Activated naive CD8-positive, alpha-beta T cell treated with anti-CD3 and anti-CD28 coated beads for 36 hours (primary cell): Measurements from ENCODE around the gene CCDC69. TPM values are rescaled to one million over a fixed set of nuclear protein-coding genes. Genes with fewer than 3 reads are reported as not detected.
A peak's percentile ranks its signal among the peaks of the same experiment; 100 is the strongest.

ENCODE experiments used
- DNase-seq: peaks from one replicate; pipeline ENCODE4 v3.0.0; 2021
- H3K27ac Mint-ChIP-seq: one replicate; pipeline ENCODE4 v1.8.0; 2022; ENCODE audit warnings: mild to moderate bottlenecking, moderate library complexity, mixed read lengths
- H3K27me3 Mint-ChIP-seq: one replicate; pipeline ENCODE4 v1.8.0; 2022; ENCODE audit warnings: mild to moderate bottlenecking, mixed read lengths
- H3K36me3 Mint-ChIP-seq: one replicate; pipeline ENCODE4 v1.8.0; 2021; ENCODE audit warnings: mild to moderate bottlenecking, mixed read lengths
- H3K4me1 Mint-ChIP-seq: one replicate; pipeline ENCODE4 v1.8.0; 2021; ENCODE audit warnings: mixed read lengths
- H3K4me3 Mint-ChIP-seq: one replicate; pipeline ENCODE4 v1.8.0; 2022; ENCODE audit warnings: mild to moderate bottlenecking, moderate library complexity, mixed read lengths
- H3K9me3 Mint-ChIP-seq: one replicate; pipeline ENCODE4 v1.8.0; 2022; ENCODE audit warnings: mixed read lengths
- total RNA-seq, 2 experiments: library from RNA; stranded (reverse); gene quantifications; one replicate each; pipeline ENCODE4 v1.2.3, GENCODE V29; 2021

The CCDC69 gene
- total RNA-seq, 2 experiments from 2014 or later = 27.5 to 29.6 TPM

DNA sequence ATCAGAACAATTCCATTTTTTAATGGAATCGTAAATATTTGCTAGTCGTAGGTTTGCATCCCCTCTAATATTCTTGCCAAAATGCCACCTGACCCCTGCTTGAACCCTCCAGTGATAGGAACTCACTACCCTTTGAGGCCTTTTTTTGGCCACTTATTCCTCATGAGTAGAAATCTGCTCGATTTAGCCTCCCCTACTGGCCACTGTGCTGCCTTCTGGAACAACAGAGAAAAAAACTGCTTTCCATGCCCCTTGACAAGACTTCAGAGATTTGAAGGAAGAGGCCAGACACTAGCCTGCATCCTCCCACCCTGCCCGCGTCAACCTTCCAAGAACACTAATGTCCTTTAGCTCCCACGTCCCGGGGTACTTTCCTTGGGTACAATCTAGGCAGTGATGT lies 4.1 kb downstream of the CCDC69 start:
- peak overlapping the region; percentile 84 for H3K27ac Mint-ChIP-seq
- H3K27me3 Mint-ChIP-seq = no peaks in the 10 kb centered on the region
- H3K4me3 Mint-ChIP-seq = no peak overlapping the region
- peaks cover 84% of the 10 kb centered on the region for H3K4me1 Mint-ChIP-seq
- DNase-seq = no peak
- H3K9me3 Mint-ChIP-seq = no peaks in the 10 kb centered on the region
- H3K36me3 Mint-ChIP-seq = peaks cover 59% of the 10 kb centered on the region

DNA sequence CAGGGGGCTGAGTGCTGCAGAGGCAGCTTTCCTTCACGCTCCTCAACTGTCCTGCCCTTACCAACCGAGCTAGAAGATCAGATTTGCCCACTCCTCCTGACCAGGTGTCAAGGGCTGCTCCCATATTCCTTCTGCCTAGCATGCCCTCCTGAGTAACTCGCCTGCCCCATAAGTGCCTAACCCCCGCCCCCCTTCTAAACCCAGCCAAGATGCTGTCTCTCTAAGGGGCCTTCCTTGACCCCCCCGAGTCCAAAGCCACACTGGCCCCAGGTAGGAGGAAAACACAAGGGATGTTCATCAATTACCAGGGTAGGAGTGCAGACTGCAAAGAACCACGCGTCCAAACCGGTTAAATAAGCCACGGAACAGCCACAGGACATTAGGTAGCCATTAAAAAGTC lies 4.8 kb downstream of the CCDC69 start:
- no peaks in the 10 kb centered on the region for H3K9me3 Mint-ChIP-seq
- peak overlapping the region; percentile 35 for H3K4me3 Mint-ChIP-seq
- peak overlapping the region; percentile 70 for H3K27ac Mint-ChIP-seq
- H3K36me3 Mint-ChIP-seq = peaks cover 64% of the 10 kb centered on the region
- DNase-seq = no peak
- H3K27me3 Mint-ChIP-seq = no peaks in the 10 kb centered on the region
- peaks cover 84% of the 10 kb centered on the region for H3K4me1 Mint-ChIP-seq

DNA sequence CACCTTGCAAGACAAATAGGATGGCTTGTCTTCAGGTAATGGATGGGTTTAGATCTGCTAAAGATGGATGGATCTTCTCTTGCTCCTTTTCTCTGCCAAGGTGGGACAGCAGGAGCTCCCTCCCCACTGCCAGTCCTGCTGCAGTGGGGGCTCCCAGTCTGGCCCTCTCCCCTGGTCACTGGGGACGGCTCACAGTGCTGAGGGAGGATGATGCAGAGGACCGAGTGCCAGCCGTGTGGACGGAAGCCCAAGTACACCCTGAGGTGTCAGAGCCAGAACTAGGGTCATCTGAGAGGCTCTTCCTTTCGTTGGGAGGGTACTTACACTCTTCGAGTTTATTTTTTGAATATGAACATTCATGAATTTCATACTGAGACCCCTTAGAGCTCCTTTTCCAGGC lies 5.7 kb downstream of the CCDC69 start:
- DNase-seq = no peak
- Mint-ChIP-seq H3K27ac (peak overlapping the region; percentile 82), H3K27me3 (no peaks in the 10 kb centered on the region), H3K4me1 (peaks cover 90% of the 10 kb centered on the region), H3K36me3 (peaks cover 67% of the 10 kb centered on the region), H3K4me3 (peak overlapping the region; percentile 44), H3K9me3 (no peaks in the 10 kb centered on the region)

DNA sequence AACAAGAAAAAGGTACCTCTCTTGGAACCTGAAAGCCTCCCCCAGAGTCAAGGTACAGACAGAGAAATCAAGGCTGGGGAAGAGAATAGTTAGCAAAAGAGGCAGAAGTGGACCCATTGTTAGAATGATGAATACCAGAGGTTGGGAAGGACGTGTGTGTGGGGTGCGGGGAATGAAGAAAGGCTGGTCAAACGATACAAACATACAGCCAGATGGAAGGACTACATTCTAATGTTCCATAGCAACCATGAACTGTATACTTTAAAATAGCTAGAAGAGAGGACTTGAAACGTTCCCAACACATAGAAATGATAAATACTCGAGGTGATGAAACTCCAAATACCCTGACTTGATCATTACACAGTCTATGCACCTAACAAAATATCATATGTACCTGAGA lies 7.1 kb downstream of the CCDC69 start:
- Mint-ChIP-seq H3K36me3 (peaks cover 69% of the 10 kb centered on the region), H3K4me3 (no peak overlapping the region), H3K27me3 (no peaks in the 10 kb centered on the region)

DNA sequence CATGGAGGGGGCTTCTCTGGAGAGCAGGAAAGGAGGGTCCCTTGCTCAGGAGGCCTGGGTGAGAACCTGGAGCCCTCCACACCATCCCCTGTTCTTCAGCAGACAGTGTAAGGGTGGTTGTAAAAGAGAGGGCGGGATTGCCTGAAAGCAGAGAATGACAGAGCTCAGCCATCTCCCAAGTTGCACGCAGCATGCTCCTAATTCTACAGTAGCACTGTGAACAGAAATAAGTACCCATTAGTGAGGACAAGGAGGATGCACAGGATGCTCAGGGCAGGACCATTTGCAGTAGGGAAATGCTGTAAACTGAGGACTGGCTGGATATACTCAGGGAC lies 8.4 kb downstream of the CCDC69 start:
- Mint-ChIP-seq H3K27ac (peak overlapping the region; percentile 95), H3K4me1 (peaks cover 85% of the 10 kb centered on the region), H3K9me3 (no peaks in the 10 kb centered on the region), H3K27me3 (no peaks in the 10 kb centered on the region), H3K4me3 (peak overlapping the region; percentile 93), H3K36me3 (peaks cover 58% of the 10 kb centered on the region)
- DNase-seq = no peak

More for the DNA sequence above, 7.1 kb downstream of the CCDC69 start:
- H3K27ac Mint-ChIP-seq = peak overlapping the region; percentile 61
- H3K9me3 Mint-ChIP-seq = no peaks in the 10 kb centered on the region
- DNase-seq = no peak
- peaks cover 84% of the 10 kb centered on the region for H3K4me1 Mint-ChIP-seq

DNA sequence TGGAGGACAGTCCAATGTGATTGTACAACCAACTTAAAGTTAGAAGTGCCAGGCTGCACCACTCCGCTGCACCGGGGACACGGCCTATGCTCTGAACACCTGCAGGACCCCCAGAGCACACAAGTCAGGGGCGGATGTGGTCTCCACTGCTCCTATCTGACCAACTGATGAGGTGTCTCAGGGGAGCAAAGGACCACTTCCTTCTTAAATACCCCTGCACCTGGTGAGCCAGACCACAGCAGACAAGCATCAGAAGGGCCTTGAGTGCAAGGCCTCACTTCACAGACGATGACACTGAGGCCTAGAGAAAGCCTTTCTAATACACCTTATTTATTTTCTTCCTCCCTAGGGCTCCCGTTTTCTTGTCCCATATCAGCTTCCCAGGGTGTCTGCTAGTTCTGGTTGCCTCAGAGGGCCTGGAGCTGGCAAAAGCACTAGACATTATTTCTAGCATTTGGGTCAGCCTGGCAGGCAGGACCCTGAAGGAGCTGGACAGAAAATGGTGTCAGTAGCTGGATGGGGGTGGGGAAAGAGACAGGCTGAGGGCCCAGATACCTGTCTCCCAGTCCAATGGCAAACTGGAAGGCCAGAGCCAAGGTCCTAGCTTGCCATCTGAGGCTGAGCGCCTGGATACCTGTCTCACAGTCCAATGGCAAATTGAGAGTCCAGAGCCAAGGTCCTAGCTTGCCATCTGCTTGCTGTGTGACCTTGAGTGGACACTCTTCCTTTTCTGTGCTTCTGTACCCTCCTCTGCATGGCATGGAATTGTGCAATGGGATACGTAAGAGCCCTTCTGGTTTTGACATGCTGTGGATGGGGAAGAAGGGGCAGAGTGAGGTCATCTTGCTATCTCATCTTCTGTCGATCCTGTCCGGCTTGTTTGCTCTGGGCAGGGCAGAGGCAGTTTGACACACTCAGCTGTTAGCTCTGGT lies 9.0 kb downstream of the CCDC69 start:
- peak; percentile 47 for DNase-seq
- Mint-ChIP-seq H3K9me3 (no peaks in the 10 kb centered on the region), H3K36me3 (peaks cover 53% of the 10 kb centered on the region), H3K27ac (peak overlapping the region; percentile 95), H3K4me3 (peak overlapping the region; percentile 93), H3K27me3 (no peaks in the 10 kb centered on the region), H3K4me1 (peaks cover 82% of the 10 kb centered on the region)

DNA sequence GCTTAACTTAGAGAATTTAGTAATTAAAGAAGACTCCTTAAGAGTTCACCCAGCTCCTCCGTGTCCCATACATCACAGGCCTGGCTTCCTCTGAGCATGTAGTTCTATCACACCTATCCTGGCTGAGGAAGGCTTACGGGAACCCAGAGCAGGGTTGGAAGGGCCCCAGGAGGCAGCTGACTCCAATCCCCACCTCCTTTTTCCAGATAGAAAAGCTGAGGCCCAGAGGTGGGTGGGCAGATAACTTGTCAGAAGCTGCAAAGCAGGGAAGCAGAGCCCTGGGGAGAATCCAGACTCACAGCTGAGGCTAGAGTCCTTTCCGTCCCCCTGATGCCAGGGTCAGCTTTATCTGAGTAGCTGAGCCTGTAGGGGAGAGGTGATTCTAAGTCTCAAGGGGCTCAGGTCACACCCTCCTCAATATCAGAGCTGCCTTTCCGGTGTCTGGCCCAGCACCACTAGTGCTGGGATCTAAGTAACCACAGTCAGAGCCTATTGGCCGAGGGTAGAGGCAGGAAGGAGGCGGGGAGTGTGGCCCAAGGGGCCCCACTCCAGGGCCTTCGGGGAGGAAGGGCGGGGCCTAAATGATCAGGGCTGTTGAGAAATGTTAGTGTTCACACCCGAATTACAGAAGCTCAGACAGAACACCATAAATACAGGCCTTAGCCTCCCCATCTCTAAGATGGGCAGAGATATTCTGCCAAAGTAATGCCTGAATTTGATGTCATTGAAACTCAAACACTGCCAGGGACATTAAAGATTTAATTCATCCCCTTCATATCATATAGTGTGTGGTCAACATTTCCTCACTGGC lies 9.9 kb downstream of the CCDC69 start:
- no peaks in the 10 kb centered on the region for H3K9me3 Mint-ChIP-seq
- no peaks in the 10 kb centered on the region for H3K27me3 Mint-ChIP-seq
- peak overlapping the region; percentile 95 for H3K27ac Mint-ChIP-seq
- H3K4me1 Mint-ChIP-seq = peaks cover 84% of the 10 kb centered on the region
- peak overlapping the region; percentile 93 for H3K4me3 Mint-ChIP-seq
- peak; percentile 86 for DNase-seq
- H3K36me3 Mint-ChIP-seq = peaks cover 53% of the 10 kb centered on the region

DNA sequence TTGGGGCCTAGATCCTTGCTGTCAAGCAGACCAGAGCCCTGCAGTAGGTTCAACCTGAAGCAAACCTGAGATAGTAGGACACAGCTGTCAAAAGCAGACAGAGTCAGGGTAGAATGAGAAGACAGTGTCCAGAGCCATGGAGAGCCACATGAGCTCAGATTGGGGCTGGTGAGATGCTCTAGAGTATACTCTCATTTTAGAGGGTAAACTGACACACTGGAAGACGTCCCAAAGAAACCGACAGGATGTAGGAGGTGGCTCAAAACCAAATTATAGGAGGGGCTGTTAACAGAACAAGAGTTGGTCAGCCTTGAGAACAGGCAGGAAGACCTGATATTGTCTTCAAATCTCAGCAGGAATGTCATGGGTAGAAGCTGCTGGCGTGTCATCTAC lies 11.5 kb downstream of the CCDC69 start:
- H3K4me1 Mint-ChIP-seq = peaks cover 83% of the 10 kb centered on the region
- no peaks in the 10 kb centered on the region for H3K27me3 Mint-ChIP-seq
- H3K9me3 Mint-ChIP-seq = no peaks in the 10 kb centered on the region
- H3K4me3 Mint-ChIP-seq = peak overlapping the region; percentile 93
- H3K36me3 Mint-ChIP-seq = peaks cover 55% of the 10 kb centered on the region
- H3K27ac Mint-ChIP-seq = peak overlapping the region; percentile 95
- no peak for DNase-seq

DNA sequence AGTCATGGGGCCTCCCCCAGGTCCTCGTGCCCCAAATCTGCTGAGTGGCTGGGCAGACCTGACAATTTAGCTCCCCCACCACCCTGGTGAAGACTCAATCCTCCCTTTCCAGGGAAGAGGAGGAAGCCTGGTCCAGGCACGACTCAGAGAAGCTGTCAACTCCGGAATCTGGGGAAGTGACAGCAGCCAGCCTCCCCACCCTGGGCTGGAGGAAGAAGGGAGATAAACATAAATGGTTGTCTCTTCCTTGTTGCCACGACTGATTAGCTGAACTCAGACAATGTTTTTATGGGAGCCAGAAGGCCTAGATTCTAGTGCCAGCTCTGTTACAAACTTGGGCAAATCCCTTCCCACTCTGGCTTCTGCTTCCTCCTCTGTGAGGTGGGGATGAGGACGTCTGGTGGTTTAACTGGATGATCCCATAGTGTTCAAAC lies 15.4 kb downstream of the CCDC69 start:
- H3K4me3 Mint-ChIP-seq = peak overlapping the region; percentile 32
- H3K36me3 Mint-ChIP-seq = peaks cover 31% of the 10 kb centered on the region
- peak overlapping the region; percentile 92 for H3K27ac Mint-ChIP-seq
- DNase-seq = no peak
- no peaks in the 10 kb centered on the region for H3K27me3 Mint-ChIP-seq
- no peaks in the 10 kb centered on the region for H3K9me3 Mint-ChIP-seq
- peaks cover 77% of the 10 kb centered on the region for H3K4me1 Mint-ChIP-seq

DNA sequence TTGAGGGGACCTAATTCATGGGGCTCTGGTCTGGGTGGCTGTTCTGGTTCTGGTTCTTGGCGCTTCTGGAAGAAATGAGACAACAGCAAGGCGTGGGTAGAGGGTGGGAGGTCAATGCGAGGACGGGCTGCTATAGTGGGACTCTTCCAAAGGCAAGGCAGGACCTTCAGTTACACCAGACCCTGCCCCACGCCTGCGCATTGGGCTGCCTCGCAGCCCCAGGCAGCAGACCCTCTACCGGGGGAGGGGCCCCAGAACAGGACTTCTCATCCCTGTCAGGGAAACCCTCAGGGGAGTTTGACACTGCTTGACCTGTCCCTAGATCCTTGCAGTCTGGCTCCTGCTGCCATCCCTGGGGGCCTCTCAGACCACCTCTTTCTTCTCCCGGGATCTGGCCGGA lies 18.5 kb downstream of the CCDC69 start:
- Mint-ChIP-seq H3K27ac (peak overlapping the region; percentile 64), H3K9me3 (no peaks in the 10 kb centered on the region), H3K4me3 (no peak overlapping the region), H3K36me3 (peaks cover 40% of the 10 kb centered on the region), H3K4me1 (peaks cover 68% of the 10 kb centered on the region), H3K27me3 (no peaks in the 10 kb centered on the region)
- no peak for DNase-seq

DNA sequence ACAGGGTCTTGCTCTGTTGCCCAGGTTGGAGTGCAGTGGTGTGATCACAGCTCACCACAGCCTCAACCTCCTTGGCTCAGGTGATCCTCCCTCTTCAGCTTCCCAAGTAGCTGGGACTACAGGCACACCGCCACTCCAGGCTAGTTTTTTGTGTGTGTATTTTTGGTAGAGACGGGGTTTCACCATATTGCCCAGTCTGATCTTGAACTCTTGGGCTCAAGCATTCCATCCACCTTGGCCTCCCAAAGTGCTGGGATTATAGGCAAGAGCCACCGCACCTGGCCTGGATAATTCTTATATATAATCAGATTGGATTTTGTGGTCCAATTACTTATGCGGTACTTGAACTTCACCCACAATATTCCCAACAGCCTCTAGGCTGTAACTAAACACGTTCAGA lies 19.8 kb downstream of the CCDC69 start:
- H3K9me3 Mint-ChIP-seq = no peaks in the 10 kb centered on the region
- DNase-seq = no peak
- peaks cover 60% of the 10 kb centered on the region for H3K4me1 Mint-ChIP-seq
- H3K27ac Mint-ChIP-seq = no peak overlapping the region
- no peaks in the 10 kb centered on the region for H3K27me3 Mint-ChIP-seq
- no peak overlapping the region for H3K4me3 Mint-ChIP-seq
- H3K36me3 Mint-ChIP-seq = peaks cover 36% of the 10 kb centered on the region

DNA sequence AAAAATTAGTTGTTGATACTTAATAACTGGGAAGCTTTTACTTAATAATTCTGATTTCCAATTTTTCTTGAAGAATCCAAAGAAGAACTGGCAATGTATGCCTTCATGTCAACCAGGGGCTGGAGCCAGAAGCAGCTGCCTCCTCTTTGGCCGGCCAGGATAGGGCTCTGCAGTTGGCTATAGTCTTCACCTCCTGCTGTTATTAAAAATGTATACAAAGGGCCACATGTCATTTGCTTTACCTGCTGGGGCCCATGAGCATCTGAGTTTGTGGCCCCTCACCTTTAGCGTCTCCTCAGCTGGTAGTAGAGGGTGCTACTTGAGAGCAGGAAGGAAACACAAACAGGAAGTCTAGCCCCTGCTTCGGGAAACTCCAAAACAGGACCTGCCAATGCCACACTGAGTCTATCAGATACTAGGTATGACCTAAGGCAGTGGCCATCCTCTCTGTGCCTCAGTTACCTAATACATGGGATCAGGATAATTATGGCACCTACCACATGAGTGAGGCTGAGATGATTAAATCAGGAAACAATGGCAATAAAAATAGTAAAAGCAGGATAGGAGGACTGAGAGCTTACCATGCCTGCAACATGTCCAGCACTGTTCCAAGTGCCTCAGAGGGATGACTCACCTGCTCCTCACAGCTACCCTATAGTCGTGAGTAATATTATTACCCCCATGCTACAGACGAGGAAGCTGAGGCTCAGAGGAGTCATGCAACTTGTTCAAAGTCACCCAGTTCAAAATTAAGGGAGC lies 21.3 kb downstream of the CCDC69 start:
- Mint-ChIP-seq H3K9me3 (no peaks in the 10 kb centered on the region), H3K27ac (peak overlapping the region; percentile 90), H3K4me3 (peak overlapping the region; percentile 45), H3K36me3 (peaks cover 29% of the 10 kb centered on the region), H3K4me1 (peaks cover 56% of the 10 kb centered on the region), H3K27me3 (no peaks in the 10 kb centered on the region)
- peak; percentile 52 for DNase-seq

DNA sequence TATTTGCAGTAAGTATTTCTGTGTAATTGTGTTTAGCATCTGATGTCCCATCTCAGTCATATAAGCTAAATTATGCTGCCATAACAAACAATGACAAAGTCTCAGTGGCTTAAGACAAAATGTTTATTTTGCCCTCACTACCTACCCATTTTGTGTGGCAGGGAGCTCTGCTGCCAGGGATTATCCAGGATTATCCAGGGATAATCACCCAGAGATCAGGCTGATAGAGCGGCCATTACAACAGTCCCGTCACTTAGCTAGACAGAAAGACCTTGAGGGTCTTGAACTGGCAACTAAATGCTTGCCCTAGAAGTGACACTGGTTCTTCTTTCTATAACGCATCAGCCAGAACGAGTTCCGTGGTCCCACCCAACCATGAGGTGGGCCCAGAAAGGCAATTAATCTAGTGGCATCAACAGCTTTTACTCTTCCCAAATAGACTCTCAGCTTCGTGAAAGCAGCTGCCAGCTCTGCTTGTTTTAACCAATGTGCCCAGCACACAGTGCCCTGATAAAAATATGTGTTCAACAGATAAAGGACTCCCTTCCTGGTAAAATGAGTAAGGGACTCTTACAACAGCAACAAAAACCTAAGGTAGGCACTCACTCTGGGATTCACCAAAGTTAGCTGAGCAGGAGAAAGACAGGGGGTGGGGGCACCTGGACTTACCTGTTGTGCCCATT lies 22.8 kb downstream of the CCDC69 start:
- peaks cover 62% of the 10 kb centered on the region for H3K4me1 Mint-ChIP-seq
- peaks cover 41% of the 10 kb centered on the region for H3K36me3 Mint-ChIP-seq
- H3K9me3 Mint-ChIP-seq = no peaks in the 10 kb centered on the region
- H3K27me3 Mint-ChIP-seq = no peaks in the 10 kb centered on the region
- DNase-seq = no peak
- peak overlapping the region; percentile 26 for H3K27ac Mint-ChIP-seq
- no peak overlapping the region for H3K4me3 Mint-ChIP-seq

DNA sequence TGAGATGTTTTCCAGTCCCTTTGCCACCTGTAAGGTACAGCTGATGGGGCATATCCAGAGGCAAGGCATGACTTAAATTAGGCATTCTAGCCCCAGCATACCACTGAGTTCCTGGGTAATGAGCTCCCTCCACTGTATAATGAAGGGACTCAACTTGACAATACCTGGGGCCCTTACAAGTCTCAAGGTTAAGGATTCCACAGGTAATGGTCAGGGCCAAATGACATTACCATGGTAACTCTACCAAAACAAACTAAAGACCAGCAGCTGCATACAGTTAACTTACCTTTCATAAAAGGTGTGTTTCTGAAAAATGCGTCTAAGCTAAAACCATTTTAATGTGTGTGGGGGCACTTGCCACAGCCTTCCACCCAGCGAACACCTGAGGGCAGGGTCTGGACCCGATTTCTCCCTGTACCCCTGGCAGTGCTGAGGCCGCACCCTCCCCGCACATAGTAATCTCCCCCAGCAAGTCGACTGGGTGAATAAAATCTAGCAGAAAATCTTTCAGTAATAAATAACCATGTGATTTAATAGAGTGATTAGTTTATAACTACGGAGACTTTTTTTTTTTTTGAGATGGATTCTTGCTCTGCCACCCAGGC lies 24.2 kb downstream of the CCDC69 start:
- peaks cover 60% of the 10 kb centered on the region for H3K4me1 Mint-ChIP-seq

More for the DNA sequence above, 24.2 kb downstream of the CCDC69 start:
- Mint-ChIP-seq H3K4me3 (no peak overlapping the region), H3K36me3 (peaks cover 47% of the 10 kb centered on the region), H3K9me3 (no peaks in the 10 kb centered on the region), H3K27ac (peak overlapping the region; percentile 11), H3K27me3 (no peaks in the 10 kb centered on the region)
- no peak for DNase-seq
